Glutamatergic neuron (in vitro differentiated cells): Measurements from ENCODE around the gene CPB2. TPM values are rescaled to one million over a fixed set of nuclear protein-coding genes. Genes with fewer than 3 reads are reported as not detected.

Experiments used
- DNase-seq: peaks from one replicate; pipeline ENCODE4 v3.0.0; 2022
- H3K27ac Mint-ChIP-seq: one replicate; pipeline ENCODE4 v1.8.0; 2020; ENCODE audit warnings: mild to moderate bottlenecking, mixed read lengths, inconsistent platforms; ENCODE audit not compliant: unreplicated experiment
- H3K27me3 Mint-ChIP-seq: one replicate; pipeline ENCODE4 v1.8.0; 2020; ENCODE audit warnings: mild to moderate bottlenecking, moderate library complexity, mixed read lengths, inconsistent platforms; ENCODE audit not compliant: unreplicated experiment
- H3K36me3 Mint-ChIP-seq: one replicate; pipeline ENCODE4 v1.8.0; 2020; ENCODE audit warnings: mild to moderate bottlenecking, mixed read lengths, inconsistent platforms; ENCODE audit not compliant: unreplicated experiment
- H3K4me1 Mint-ChIP-seq: one replicate; pipeline ENCODE4 v1.8.0; 2020; ENCODE audit warnings: mild to moderate bottlenecking, low read depth, mixed read lengths, inconsistent platforms; ENCODE audit not compliant: unreplicated experiment
- H3K4me3 Mint-ChIP-seq: one replicate; pipeline ENCODE4 v1.8.0; 2020; ENCODE audit warnings: mild to moderate bottlenecking, mixed read lengths, inconsistent platforms; ENCODE audit not compliant: unreplicated experiment
- H3K9me3 Mint-ChIP-seq: one replicate; pipeline ENCODE4 v1.8.0; 2020; ENCODE audit warnings: mild to moderate bottlenecking, moderate library complexity, mixed read lengths, inconsistent platforms; ENCODE audit not compliant: unreplicated experiment
- CTCF ChIP-seq: fragments of 200-600 bp; sonication (generic); IDR thresholded peaks from one replicate; pipeline ENCODE4 v1.5.0; 2021; ENCODE audit not compliant: partially characterized antibody, unreplicated experiment
- total RNA-seq: library from RNA; stranded (reverse); fragmentation: NEBNext Ultra II Directional; extraction: Animal tissue kit (Norgen Biotek cat#: 25700); gene quantifications from one replicate; pipeline ENCODE4 v1.2.1, GENCODE V29; 2021; ENCODE audit not compliant: unreplicated experiment

The CPB2 gene
- total RNA-seq, 1 donor from 2014 or later: not detected

GRCh38 chr13:46045424-46045823, 59.4 kb downstream of the CPB2 start:
- no peak overlapping the region for H3K4me3 Mint-ChIP-seq
- H3K36me3 Mint-ChIP-seq: no peaks in the 10 kb centered on the region
- H3K9me3 Mint-ChIP-seq: no peaks in the 10 kb centered on the region
- no peak overlapping the region for H3K27ac Mint-ChIP-seq
- no peaks in the 10 kb centered on the region for H3K27me3 Mint-ChIP-seq
- H3K4me1 Mint-ChIP-seq: peaks cover 4% of the 10 kb centered on the region
- TF ChIP-seq CTCF: no peak
- no peak for DNase-seq

GRCh38 chr13:46043647-46044046, 61.2 kb downstream of the CPB2 start:
- H3K36me3 Mint-ChIP-seq: no peaks in the 10 kb centered on the region
- no peaks in the 10 kb centered on the region for H3K27me3 Mint-ChIP-seq
- H3K27ac Mint-ChIP-seq: no peak overlapping the region
- no peak for DNase-seq
- no peak overlapping the region for H3K4me3 Mint-ChIP-seq
- H3K9me3 Mint-ChIP-seq: no peaks in the 10 kb centered on the region
- no peaks in the 10 kb centered on the region for H3K4me1 Mint-ChIP-seq
- TF ChIP-seq CTCF: no peak

GRCh38 chr13:46041419-46041839, 63.4 kb downstream of the CPB2 start:
- no peak overlapping the region for H3K27ac Mint-ChIP-seq
- no peak for DNase-seq
- no peaks in the 10 kb centered on the region for H3K4me1 Mint-ChIP-seq
- no peak for TF ChIP-seq CTCF
- no peaks in the 10 kb centered on the region for H3K36me3 Mint-ChIP-seq
- H3K9me3 Mint-ChIP-seq: no peaks in the 10 kb centered on the region
- H3K4me3 Mint-ChIP-seq: no peak overlapping the region
- H3K27me3 Mint-ChIP-seq: no peaks in the 10 kb centered on the region

GRCh38 chr13:46040763-46041162, 64.1 kb downstream of the CPB2 start:
- Mint-ChIP-seq H3K27ac (no peak overlapping the region), H3K27me3 (no peaks in the 10 kb centered on the region), H3K4me1 (no peaks in the 10 kb centered on the region), H3K4me3 (no peak overlapping the region), H3K36me3 (no peaks in the 10 kb centered on the region), H3K9me3 (no peaks in the 10 kb centered on the region)
- no peak for TF ChIP-seq CTCF
- DNase-seq: no peak

- H3K27me3 Mint-ChIP-seq: no peaks in the 10 kb centered on the region
- no peak for TF ChIP-seq CTCF
- no peaks in the 10 kb centered on the region for H3K4me1 Mint-ChIP-seq
- no peak for DNase-seq
- H3K36me3 Mint-ChIP-seq: no peaks in the 10 kb centered on the region
- H3K9me3 Mint-ChIP-seq: no peaks in the 10 kb centered on the region
- no peak overlapping the region for H3K27ac Mint-ChIP-seq
- H3K4me3 Mint-ChIP-seq: no peak overlapping the region
Observed at GRCh38 chr13:46039411-46040182, 65.2 kb downstream of the CPB2 start.
